ENCODE measurements around the gene ABHD17A.

Gene ABHD17A

GRCh38 chr19:1921326-1921725, 36.0 kb upstream of the ABHD17A start:
- WGBS, result 96% methylated on average over 19 of the region's 19 CpGs
- H3K36me3 ChIP-seq (ENCODE audit: insufficient read depth, low read length), result peaks cover 67% of the 10 kb centered on the region

GRCh38 chr19:1920644-1921043, 35.3 kb upstream of the ABHD17A start:
- Histone ChIP-seq H3K9me3 (ENCODE audit: insufficient read depth, low read depth, low read length) (no peaks in the 10 kb centered on the region), H3K27ac (ENCODE audit: low read depth, low read length) (no peak overlapping the region), H3K4me3 (ENCODE audit: low read length) (no peak overlapping the region), H3K36me3 (ENCODE audit: insufficient read depth, low read length) (peaks cover 67% of the 10 kb centered on the region), H3K27me3 (ENCODE audit: insufficient read depth, low read length) (no peaks in the 10 kb centered on the region), H3K4me1 (ENCODE audit: insufficient read depth, low read length) (no peaks in the 10 kb centered on the region), H3K9ac (ENCODE audit: low read depth, low read length) (no peak overlapping the region)
- WGBS, result 97% methylated on average over 19 of the region's 19 CpGs

More at GRCh38 chr19:1921326-1921725, 36.0 kb upstream of the ABHD17A start:
- H3K4me3 ChIP-seq (ENCODE audit: low read length), result no peak overlapping the region
- no peak overlapping the region for H3K27ac ChIP-seq (ENCODE audit: low read depth, low read length)
- H3K4me1 ChIP-seq (ENCODE audit: insufficient read depth, low read length), result no peaks in the 10 kb centered on the region
- no peaks in the 10 kb centered on the region for H3K9me3 ChIP-seq (ENCODE audit: insufficient read depth, low read depth, low read length)
- H3K9ac ChIP-seq (ENCODE audit: low read depth, low read length), result no peak overlapping the region
- H3K27me3 ChIP-seq (ENCODE audit: insufficient read depth, low read length), result no peaks in the 10 kb centered on the region

GRCh38 chr19:1918975-1919374, 33.7 kb upstream of the ABHD17A start:
- no peaks in the 10 kb centered on the region for H3K4me1 ChIP-seq (ENCODE audit: insufficient read depth, low read length)
- no peaks in the 10 kb centered on the region for H3K9me3 ChIP-seq (ENCODE audit: insufficient read depth, low read depth, low read length)
- H3K27me3 ChIP-seq (ENCODE audit: insufficient read depth, low read length), result no peaks in the 10 kb centered on the region
- H3K27ac ChIP-seq (ENCODE audit: low read depth, low read length), result no peak overlapping the region
- WGBS, result 96% methylated on average over 28 of the region's 28 CpGs
- H3K4me3 ChIP-seq (ENCODE audit: low read length), result no peak overlapping the region
- peaks cover 61% of the 10 kb centered on the region for H3K36me3 ChIP-seq (ENCODE audit: insufficient read depth, low read length)
- H3K9ac ChIP-seq (ENCODE audit: low read depth, low read length), result no peak overlapping the region

- H3K36me3 ChIP-seq (ENCODE audit: insufficient read depth, low read length), result peaks cover 56% of the 10 kb centered on the region
- no peaks in the 10 kb centered on the region for H3K27me3 ChIP-seq (ENCODE audit: insufficient read depth, low read length)
- no peaks in the 10 kb centered on the region for H3K9me3 ChIP-seq (ENCODE audit: insufficient read depth, low read depth, low read length)
- no peaks in the 10 kb centered on the region for H3K4me1 ChIP-seq (ENCODE audit: insufficient read depth, low read length)
- 95% methylated on average over 25 of the region's 25 CpGs for WGBS
- no peak overlapping the region for H3K9ac ChIP-seq (ENCODE audit: low read depth, low read length)
- no peak overlapping the region for H3K4me3 ChIP-seq (ENCODE audit: low read length)
- H3K27ac ChIP-seq (ENCODE audit: low read depth, low read length), result no peak overlapping the region
These were observed 32.6 kb upstream of the ABHD17A start for GRCh38 chr19:1917926-1918325.

- no peaks in the 10 kb centered on the region for H3K4me1 ChIP-seq (ENCODE audit: insufficient read depth, low read length)
- WGBS, result 95% methylated on average over 17 of the region's 17 CpGs
- H3K9ac ChIP-seq (ENCODE audit: low read depth, low read length), result no peak overlapping the region
- no peaks in the 10 kb centered on the region for H3K9me3 ChIP-seq (ENCODE audit: insufficient read depth, low read depth, low read length)
- H3K4me3 ChIP-seq (ENCODE audit: low read length), result no peak overlapping the region
- no peak overlapping the region for H3K27ac ChIP-seq (ENCODE audit: low read depth, low read length)
- H3K36me3 ChIP-seq (ENCODE audit: insufficient read depth, low read length), result peaks cover 52% of the 10 kb centered on the region
- H3K27me3 ChIP-seq (ENCODE audit: insufficient read depth, low read length), result no peaks in the 10 kb centered on the region
These were observed 31.9 kb upstream of the ABHD17A start for GRCh38 chr19:1917146-1917545.

GRCh38 chr19:1914826-1915341, 29.6 kb upstream of the ABHD17A start:
- H3K27me3 ChIP-seq (ENCODE audit: insufficient read depth, low read length), result no peaks in the 10 kb centered on the region
- WGBS, result 94% methylated on average over 23 of the region's 23 CpGs
- H3K27ac ChIP-seq (ENCODE audit: low read depth, low read length), result no peak overlapping the region

GRCh38 chr19:1913781-1914577, 28.7 kb upstream of the ABHD17A start:
- 91% methylated on average over 23 of the region's 23 CpGs for WGBS
- Histone ChIP-seq H3K27ac (ENCODE audit: low read depth, low read length) (no peak overlapping the region), H3K36me3 (ENCODE audit: insufficient read depth, low read length) (peaks cover 26% of the 10 kb centered on the region), H3K9ac (ENCODE audit: low read depth, low read length) (no peak overlapping the region), H3K9me3 (ENCODE audit: insufficient read depth, low read depth, low read length) (no peaks in the 10 kb centered on the region), H3K4me3 (ENCODE audit: low read length) (no peak overlapping the region), H3K4me1 (ENCODE audit: insufficient read depth, low read length) (no peaks in the 10 kb centered on the region), H3K27me3 (ENCODE audit: insufficient read depth, low read length) (no peaks in the 10 kb centered on the region)

More at GRCh38 chr19:1914826-1915341, 29.6 kb upstream of the ABHD17A start:
- Histone ChIP-seq H3K36me3 (ENCODE audit: insufficient read depth, low read length) (peaks cover 32% of the 10 kb centered on the region), H3K9me3 (ENCODE audit: insufficient read depth, low read depth, low read length) (no peaks in the 10 kb centered on the region), H3K4me1 (ENCODE audit: insufficient read depth, low read length) (no peaks in the 10 kb centered on the region), H3K4me3 (ENCODE audit: low read length) (no peak overlapping the region), H3K9ac (ENCODE audit: low read depth, low read length) (no peak overlapping the region)

GRCh38 chr19:1912760-1913505, 27.6 kb upstream of the ABHD17A start:
- H3K4me3 ChIP-seq (ENCODE audit: low read length), result no peak overlapping the region
- 97% methylated on average over 77 of the region's 77 CpGs for WGBS
- H3K4me1 ChIP-seq (ENCODE audit: insufficient read depth, low read length), result no peaks in the 10 kb centered on the region
- peaks cover 20% of the 10 kb centered on the region for H3K36me3 ChIP-seq (ENCODE audit: insufficient read depth, low read length)
- no peak overlapping the region for H3K27ac ChIP-seq (ENCODE audit: low read depth, low read length)
- H3K27me3 ChIP-seq (ENCODE audit: insufficient read depth, low read length), result no peaks in the 10 kb centered on the region
- H3K9ac ChIP-seq (ENCODE audit: low read depth, low read length), result no peak overlapping the region
- no peaks in the 10 kb centered on the region for H3K9me3 ChIP-seq (ENCODE audit: insufficient read depth, low read depth, low read length)

GRCh38 chr19:1911995-1912394, 26.7 kb upstream of the ABHD17A start:
- Histone ChIP-seq H3K4me1 (ENCODE audit: insufficient read depth, low read length) (no peaks in the 10 kb centered on the region), H3K27ac (ENCODE audit: low read depth, low read length) (no peak overlapping the region), H3K9me3 (ENCODE audit: insufficient read depth, low read depth, low read length) (no peaks in the 10 kb centered on the region), H3K36me3 (ENCODE audit: insufficient read depth, low read length) (peaks cover 15% of the 10 kb centered on the region), H3K4me3 (ENCODE audit: low read length) (no peak overlapping the region), H3K27me3 (ENCODE audit: insufficient read depth, low read length) (no peaks in the 10 kb centered on the region), H3K9ac (ENCODE audit: low read depth, low read length) (no peak overlapping the region)
- 97% methylated on average over 37 of the region's 37 CpGs for WGBS

- H3K4me3 ChIP-seq (ENCODE audit: low read length), result no peak overlapping the region
- no peaks in the 10 kb centered on the region for H3K4me1 ChIP-seq (ENCODE audit: insufficient read depth, low read length)
- 92% methylated on average over 13 of the region's 13 CpGs for WGBS
- no peaks in the 10 kb centered on the region for H3K9me3 ChIP-seq (ENCODE audit: insufficient read depth, low read depth, low read length)
- H3K36me3 ChIP-seq (ENCODE audit: insufficient read depth, low read length), result peaks cover 17% of the 10 kb centered on the region
- H3K9ac ChIP-seq (ENCODE audit: low read depth, low read length), result no peak overlapping the region
- H3K27me3 ChIP-seq (ENCODE audit: insufficient read depth, low read length), result no peaks in the 10 kb centered on the region
- H3K27ac ChIP-seq (ENCODE audit: low read depth, low read length), result no peak overlapping the region
These were observed 25.8 kb upstream of the ABHD17A start for GRCh38 chr19:1911098-1911497.

GRCh38 chr19:1910177-1910576, 24.9 kb upstream of the ABHD17A start:
- H3K36me3 ChIP-seq (ENCODE audit: insufficient read depth, low read length), result peaks cover 18% of the 10 kb centered on the region
- no peaks in the 10 kb centered on the region for H3K9me3 ChIP-seq (ENCODE audit: insufficient read depth, low read depth, low read length)
- H3K9ac ChIP-seq (ENCODE audit: low read depth, low read length), result no peak overlapping the region
- peaks cover 4% of the 10 kb centered on the region; the same call in 1 of the 2 replicates for H3K4me1 ChIP-seq (ENCODE audit: insufficient read depth, low read length)
- WGBS, result 94% methylated on average over 10 of the region's 10 CpGs
- no peak overlapping the region for H3K4me3 ChIP-seq (ENCODE audit: low read length)
- no peaks in the 10 kb centered on the region for H3K27me3 ChIP-seq (ENCODE audit: insufficient read depth, low read length)
- no peak overlapping the region for H3K27ac ChIP-seq (ENCODE audit: low read depth, low read length)
